Measurements from ENCODE around the gene ADGRF5. TPM values are rescaled to one million over a fixed set of nuclear protein-coding genes. Genes with fewer than 3 reads are reported as not detected.
A peak's percentile ranks its signal among the peaks of the same experiment; 100 is the strongest.
"Not testable (repeated sequence)": the region's sequence is repeated elsewhere in the genome, so short reads cannot be mapped to it uniquely, and the experiment has no call there.

ADGRF5 gene
- total and polyA plus RNA-seq, 2 experiments from 2014 or later = not detected

DNA sequence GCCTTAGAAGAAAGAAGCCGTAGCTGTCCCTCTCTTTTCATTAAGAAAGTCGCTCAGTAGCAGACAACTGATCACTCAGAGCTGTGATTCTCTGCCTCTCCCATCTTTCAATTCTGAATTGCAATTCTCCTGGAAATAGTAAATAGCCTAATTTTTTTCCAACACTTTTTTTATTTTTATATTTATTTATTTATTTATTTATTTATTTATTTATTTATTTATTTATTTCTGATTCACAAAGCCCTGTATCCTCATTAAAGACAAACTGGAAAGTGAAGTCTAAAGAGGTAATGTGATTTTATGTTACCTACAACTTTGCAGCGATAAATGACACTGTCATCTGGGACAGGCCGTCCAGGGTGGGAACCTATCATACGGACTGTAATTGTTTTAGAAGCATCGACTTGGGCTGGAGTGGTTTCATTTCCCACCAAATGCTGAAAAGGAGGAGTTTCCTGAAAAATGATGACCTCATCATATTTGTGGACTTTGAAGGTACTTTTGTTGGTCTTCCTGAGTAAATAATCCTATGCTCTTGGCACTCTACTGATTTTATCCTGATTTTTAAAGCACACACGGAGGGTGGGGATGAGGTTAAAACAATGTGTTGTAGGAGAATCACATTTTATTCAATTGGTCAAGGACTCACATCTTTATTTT, 87.4 kb downstream of the ADGRF5 start:
- ATAC-seq; H3K27me3 ChIP-seq (ENCODE audit: insufficient read depth); H3K4me1 ChIP-seq (ENCODE audit: insufficient read depth); H2AFZ ChIP-seq; H3K4me2 ChIP-seq; H3K27ac Mint-ChIP-seq; DNase-seq (ENCODE audit: low spot score); H3K4me3 Mint-ChIP-seq; H3K79me2 ChIP-seq (replicated peaks; ENCODE audit: insufficient read depth); H3K36me3 ChIP-seq (ENCODE audit: insufficient read depth); H3K9me2 ChIP-seq (ENCODE audit: insufficient read depth); H3K4me1 Mint-ChIP-seq; H3K9me3 Mint-ChIP-seq; H3K4me3 ChIP-seq; H4K20me1 ChIP-seq (replicated peaks; ENCODE audit: insufficient read depth); H3K27ac ChIP-seq (ENCODE audit: low read depth); H3K36me3 Mint-ChIP-seq (ENCODE audit: low read depth); H3K27me3 Mint-ChIP-seq (ENCODE audit: insufficient read depth, low read depth, poor library complexity); H3F3A ChIP-seq (replicated peaks; ENCODE audit: low read depth): not testable (repeated sequence)

- no peaks in the 10 kb centered on the region for H3K27me3 ChIP-seq (ENCODE audit: insufficient read depth)
- H3K9me2 ChIP-seq (ENCODE audit: insufficient read depth) = no peaks in the 10 kb centered on the region
- no peaks in the 10 kb centered on the region for H3K36me3 Mint-ChIP-seq (ENCODE audit: low read depth)
- H3K9me3 Mint-ChIP-seq = no peaks in the 10 kb centered on the region
- no peaks in the 10 kb centered on the region for H3K4me1 ChIP-seq (ENCODE audit: insufficient read depth)
- H3K4me3 ChIP-seq = no peak overlapping the region
- no peak overlapping the region for H3K27ac ChIP-seq (ENCODE audit: low read depth)
- H3K27ac Mint-ChIP-seq = no peak overlapping the region
- no peak for TF ChIP-seq ZNF331 (CRISPR knock-in tag; IDR thresholded peaks at IDR 0.05; ENCODE audit: low read depth)
- TF ChIP-seq NANOG (IDR thresholded peaks at IDR 0.05; ENCODE audit: borderline replicate concordance) = no peak
- DNase-seq (ENCODE audit: low spot score) = no peak
- no peak overlapping the region for H3K4me2 ChIP-seq
- no peaks in the 10 kb centered on the region for H3K4me1 Mint-ChIP-seq
- no peaks in the 10 kb centered on the region for H3F3A ChIP-seq (replicated peaks; ENCODE audit: low read depth)
- H3K4me3 Mint-ChIP-seq = no peak overlapping the region
- H4K20me1 ChIP-seq (replicated peaks; ENCODE audit: insufficient read depth) = no peaks in the 10 kb centered on the region
- H2AFZ ChIP-seq = no peak overlapping the region
- H3K79me2 ChIP-seq (replicated peaks; ENCODE audit: insufficient read depth) = no peaks in the 10 kb centered on the region
- ATAC-seq = no peak
- no peaks in the 10 kb centered on the region for H3K27me3 Mint-ChIP-seq (ENCODE audit: insufficient read depth, low read depth, poor library complexity)
- H3K36me3 ChIP-seq (ENCODE audit: insufficient read depth) = no peaks in the 10 kb centered on the region
Measured at GRCh38 chr6:46832816-46833215, 88.9 kb downstream of the ADGRF5 start.

- Histone ChIP-seq H3K27me3 (ENCODE audit: insufficient read depth) (no peaks in the 10 kb centered on the region), H3F3A (replicated peaks; ENCODE audit: low read depth) (no peaks in the 10 kb centered on the region), H3K9me2 (ENCODE audit: insufficient read depth) (no peaks in the 10 kb centered on the region), H3K4me1 (ENCODE audit: insufficient read depth) (no peaks in the 10 kb centered on the region), H3K79me2 (replicated peaks; ENCODE audit: insufficient read depth) (no peaks in the 10 kb centered on the region), H3K4me3 (no peak overlapping the region), H2AFZ (peak overlapping the region; percentile 35; the same call in 1 of the 2 replicates), H3K4me2 (no peak overlapping the region), H3K27ac (ENCODE audit: low read depth) (no peak overlapping the region), H3K36me3 (ENCODE audit: insufficient read depth) (no peaks in the 10 kb centered on the region), H4K20me1 (replicated peaks; ENCODE audit: insufficient read depth) (no peaks in the 10 kb centered on the region)
- H3K4me3 Mint-ChIP-seq = no peak overlapping the region
- H3K4me1 Mint-ChIP-seq = no peaks in the 10 kb centered on the region
- ATAC-seq = no peak
- H3K9me3 Mint-ChIP-seq = no peaks in the 10 kb centered on the region
- no peak overlapping the region for H3K27ac Mint-ChIP-seq
- DNase-seq (ENCODE audit: low spot score) = no peak
- no peaks in the 10 kb centered on the region for H3K36me3 Mint-ChIP-seq (ENCODE audit: low read depth)
- H3K27me3 Mint-ChIP-seq (ENCODE audit: insufficient read depth, low read depth, poor library complexity) = no peaks in the 10 kb centered on the region
- TF ChIP-seq, protein P1, sequence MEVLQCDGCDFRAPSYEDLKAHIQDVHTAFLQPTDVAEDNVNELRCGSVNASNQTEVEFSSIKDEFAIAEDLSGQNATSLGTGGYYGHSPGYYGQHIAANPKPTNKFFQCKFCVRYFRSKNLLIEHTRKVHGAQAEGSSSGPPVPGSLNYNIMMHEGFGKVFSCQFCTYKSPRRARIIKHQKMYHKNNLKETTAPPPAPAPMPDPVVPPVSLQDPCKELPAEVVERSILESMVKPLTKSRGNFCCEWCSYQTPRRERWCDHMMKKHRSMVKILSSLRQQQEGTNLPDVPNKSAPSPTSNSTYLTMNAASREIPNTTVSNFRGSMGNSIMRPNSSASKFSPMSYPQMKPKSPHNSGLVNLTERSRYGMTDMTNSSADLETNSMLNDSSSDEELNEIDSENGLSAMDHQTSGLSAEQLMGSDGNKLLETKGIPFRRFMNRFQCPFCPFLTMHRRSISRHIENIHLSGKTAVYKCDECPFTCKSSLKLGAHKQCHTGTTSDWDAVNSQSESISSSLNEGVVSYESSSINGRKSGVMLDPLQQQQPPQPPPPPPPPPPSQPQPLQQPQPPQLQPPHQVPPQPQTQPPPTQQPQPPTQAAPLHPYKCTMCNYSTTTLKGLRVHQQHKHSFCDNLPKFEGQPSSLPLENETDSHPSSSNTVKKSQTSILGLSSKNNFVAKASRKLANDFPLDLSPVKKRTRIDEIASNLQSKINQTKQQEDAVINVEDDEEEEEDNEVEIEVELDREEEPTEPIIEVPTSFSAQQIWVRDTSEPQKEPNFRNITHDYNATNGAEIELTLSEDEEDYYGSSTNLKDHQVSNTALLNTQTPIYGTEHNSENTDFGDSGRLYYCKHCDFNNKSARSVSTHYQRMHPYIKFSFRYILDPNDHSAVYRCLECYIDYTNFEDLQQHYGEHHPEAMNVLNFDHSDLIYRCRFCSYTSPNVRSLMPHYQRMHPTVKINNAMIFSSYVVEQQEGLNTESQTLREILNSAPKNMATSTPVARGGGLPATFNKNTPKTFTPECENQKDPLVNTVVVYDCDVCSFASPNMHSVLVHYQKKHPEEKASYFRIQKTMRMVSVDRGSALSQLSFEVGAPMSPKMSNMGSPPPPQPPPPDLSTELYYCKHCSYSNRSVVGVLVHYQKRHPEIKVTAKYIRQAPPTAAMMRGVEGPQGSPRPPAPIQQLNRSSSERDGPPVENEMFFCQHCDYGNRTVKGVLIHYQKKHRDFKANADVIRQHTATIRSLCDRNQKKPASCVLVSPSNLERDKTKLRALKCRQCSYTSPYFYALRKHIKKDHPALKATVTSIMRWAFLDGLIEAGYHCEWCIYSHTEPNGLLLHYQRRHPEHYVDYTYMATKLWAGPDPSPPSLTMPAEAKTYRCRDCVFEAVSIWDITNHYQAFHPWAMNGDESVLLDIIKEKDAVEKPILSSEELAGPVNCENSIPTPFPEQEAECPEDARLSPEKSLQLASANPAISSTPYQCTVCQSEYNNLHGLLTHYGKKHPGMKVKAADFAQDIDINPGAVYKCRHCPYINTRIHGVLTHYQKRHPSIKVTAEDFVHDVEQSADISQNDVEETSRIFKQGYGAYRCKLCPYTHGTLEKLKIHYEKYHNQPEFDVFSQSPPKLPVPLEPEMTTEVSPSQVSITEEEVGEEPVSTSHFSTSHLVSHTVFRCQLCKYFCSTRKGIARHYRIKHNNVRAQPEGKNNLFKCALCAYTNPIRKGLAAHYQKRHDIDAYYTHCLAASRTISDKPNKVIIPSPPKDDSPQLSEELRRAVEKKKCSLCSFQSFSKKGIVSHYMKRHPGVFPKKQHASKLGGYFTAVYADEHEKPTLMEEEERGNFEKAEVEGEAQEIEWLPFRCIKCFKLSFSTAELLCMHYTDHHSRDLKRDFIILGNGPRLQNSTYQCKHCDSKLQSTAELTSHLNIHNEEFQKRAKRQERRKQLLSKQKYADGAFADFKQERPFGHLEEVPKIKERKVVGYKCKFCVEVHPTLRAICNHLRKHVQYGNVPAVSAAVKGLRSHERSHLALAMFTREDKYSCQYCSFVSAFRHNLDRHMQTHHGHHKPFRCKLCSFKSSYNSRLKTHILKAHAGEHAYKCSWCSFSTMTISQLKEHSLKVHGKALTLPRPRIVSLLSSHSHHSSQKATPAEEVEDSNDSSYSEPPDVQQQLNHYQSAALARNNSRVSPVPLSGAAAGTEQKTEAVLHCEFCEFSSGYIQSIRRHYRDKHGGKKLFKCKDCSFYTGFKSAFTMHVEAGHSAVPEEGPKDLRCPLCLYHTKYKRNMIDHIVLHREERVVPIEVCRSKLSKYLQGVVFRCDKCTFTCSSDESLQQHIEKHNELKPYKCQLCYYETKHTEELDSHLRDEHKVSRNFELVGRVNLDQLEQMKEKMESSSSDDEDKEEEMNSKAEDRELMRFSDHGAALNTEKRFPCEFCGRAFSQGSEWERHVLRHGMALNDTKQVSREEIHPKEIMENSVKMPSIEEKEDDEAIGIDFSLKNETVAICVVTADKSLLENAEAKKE (CRISPR knock-in tag; IDR thresholded peaks at IDR 0.05) = no peak
- TF ChIP-seq, protein P2, sequence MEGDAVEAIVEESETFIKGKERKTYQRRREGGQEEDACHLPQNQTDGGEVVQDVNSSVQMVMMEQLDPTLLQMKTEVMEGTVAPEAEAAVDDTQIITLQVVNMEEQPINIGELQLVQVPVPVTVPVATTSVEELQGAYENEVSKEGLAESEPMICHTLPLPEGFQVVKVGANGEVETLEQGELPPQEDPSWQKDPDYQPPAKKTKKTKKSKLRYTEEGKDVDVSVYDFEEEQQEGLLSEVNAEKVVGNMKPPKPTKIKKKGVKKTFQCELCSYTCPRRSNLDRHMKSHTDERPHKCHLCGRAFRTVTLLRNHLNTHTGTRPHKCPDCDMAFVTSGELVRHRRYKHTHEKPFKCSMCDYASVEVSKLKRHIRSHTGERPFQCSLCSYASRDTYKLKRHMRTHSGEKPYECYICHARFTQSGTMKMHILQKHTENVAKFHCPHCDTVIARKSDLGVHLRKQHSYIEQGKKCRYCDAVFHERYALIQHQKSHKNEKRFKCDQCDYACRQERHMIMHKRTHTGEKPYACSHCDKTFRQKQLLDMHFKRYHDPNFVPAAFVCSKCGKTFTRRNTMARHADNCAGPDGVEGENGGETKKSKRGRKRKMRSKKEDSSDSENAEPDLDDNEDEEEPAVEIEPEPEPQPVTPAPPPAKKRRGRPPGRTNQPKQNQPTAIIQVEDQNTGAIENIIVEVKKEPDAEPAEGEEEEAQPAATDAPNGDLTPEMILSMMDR (conservative IDR thresholded peaks at IDR 0.05; ENCODE audit: low read depth in 2 of 2) = no peak
- no peak for TF ChIP-seq NANOG (IDR thresholded peaks at IDR 0.05; ENCODE audit: borderline replicate concordance)
- TF ChIP-seq STAT1 (IDR thresholded peaks at IDR 0.05; ENCODE audit: unreplicated experiment) = no peak
- TF ChIP-seq POLR2AphosphoS5 (IDR thresholded peaks at IDR 0.05; ENCODE audit: low read depth) = no peak
- no peak for TF ChIP-seq EZH2phosphoT487 (IDR thresholded peaks at IDR 0.05; ENCODE audit: unreplicated experiment)
Measured at GRCh38 chr6:46828939-46829338, 92.8 kb downstream of the ADGRF5 start.

Data from GM23338 (cell line).